Measurements from ENCODE around the gene TANK.

DNA sequence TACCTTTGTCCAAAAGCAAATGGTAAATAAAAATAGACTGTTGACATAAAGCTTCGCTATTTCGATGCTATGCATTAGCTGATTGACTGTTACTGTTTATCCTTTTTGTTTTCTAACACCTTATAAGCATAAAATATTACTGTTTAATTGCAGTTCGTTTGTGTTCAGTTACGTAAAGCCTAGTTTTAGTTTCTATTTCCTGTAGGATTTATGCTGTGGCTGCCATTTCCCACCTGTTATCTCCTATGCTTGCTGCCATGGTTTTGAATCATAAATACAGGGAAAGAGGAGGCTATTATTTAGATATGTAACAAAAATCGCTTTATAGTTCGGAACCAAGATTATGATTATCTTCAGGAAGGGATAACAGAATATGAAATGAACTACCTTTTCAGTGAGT is 3.9 kb downstream of the TANK start:
- TF ChIP-seq GATA3 (IDR thresholded peaks at IDR 0.05; ENCODE audit: low read depth, low read length) = no peak
- no peak for TF ChIP-seq GATA2 (IDR thresholded peaks at IDR 0.05; ENCODE audit: low read depth, low read length)

Data from SH-SY5Y (cell line).